Endothelial cell of umbilical vein (primary cell): ENCODE measurements around the gene GTF3C5. TPM values are rescaled to one million over a fixed set of nuclear protein-coding genes. Genes with fewer than 3 reads are reported as not detected.

Experiments
- BruUV-seq: library from RNA; stranded (reverse); fragments of 400-500 nt; replicated peaks from 2 replicates; lab custom pipeline; 2021; lab: Mats Ljungman, UMichigan
- CTCF ChIA-PET: fragments of 300-600, 350-600 bp; sonication (Branson Sonifier 250); formaldehyde crosslinking; loops from one replicate; lab custom pipeline; 2021; ENCODE audit warnings: antibody characterized with exemption, inconsistent platforms; lab: Charles Lee
- POLR2A ChIA-PET: fragments of 300-600, 350-600 bp; sonication (Branson Sonifier 250); formaldehyde crosslinking; loops from one replicate; lab custom pipeline; 2021; ENCODE audit warnings: antibody characterized with exemption, inconsistent platforms; lab: Charles Lee
- DNase-seq: peaks from one replicate; pipeline ENCODE4 v3.0.0-alpha.2; 2011; ENCODE audit warnings: low read depth, low spot score
- FAIRE-seq: peaks from 2 replicates; lab custom pipeline; 2011; peaks lifted over from hg19 to GRCh38; lab: Jason Lieb, UNC
- H2AFZ ChIP-seq: 2 replicates; pipeline ENCODE4 v1.6.0; 2012; ENCODE audit warnings: low read depth, low read length, control low read depth, inconsistent platforms
- H3K27ac ChIP-seq: 2 replicates; pipeline ENCODE4 v1.5.1; 2011; ENCODE audit warnings: low read depth, mild to moderate bottlenecking, control low read depth, low read length, moderate library complexity; ENCODE audit not compliant: insufficient read depth
- H3K27me3 ChIP-seq, 2 experiments: 2 replicates each; pipeline versions ENCODE4 v1.6.0 to v1.6.1; 2011; ENCODE audit warnings: low read length in 2 of 2, mixed read lengths in 1 of 2; ENCODE audit not compliant: control insufficient read depth in 2 of 2, insufficient read depth in 2 of 2
- H3K36me3 ChIP-seq, 2 experiments: 2 replicates in 1 of 2; 3 replicates in 1 of 2; pipeline ENCODE4 v1.5.1; 2011; ENCODE audit warnings: low read length in 2 of 2, mild to moderate bottlenecking in 1 of 2, moderate library complexity in 1 of 2; ENCODE audit not compliant: control insufficient read depth in 2 of 2, insufficient read depth in 2 of 2; ENCODE audit errors: extremely low read depth in 1 of 2
- H3K4me1 ChIP-seq: 3 replicates; pipeline ENCODE4 v1.5.1; 2011; ENCODE audit warnings: mild to moderate bottlenecking, low read length; ENCODE audit not compliant: control insufficient read depth, insufficient read depth; ENCODE audit errors: extremely low read depth
- H3K4me2 ChIP-seq: 2 replicates; pipeline ENCODE4 v1.6.1; 2011; ENCODE audit warnings: low read length, control low read depth, mixed read lengths; ENCODE audit not compliant: insufficient read depth
- H3K4me3 ChIP-seq, 3 experiments: fragments of 200-600 bp in 1 of 3; sonication (generic), shearing (Covaris generic) in 1 of 3; replicated peaks in 1 of 3; 2 replicates each; pipeline ENCODE4 v1.5.1; 2011 to 2016; ENCODE audit warnings: control low read depth in 3 of 3, low read length in 3 of 3, mild to moderate bottlenecking in 2 of 3, inconsistent platforms in 1 of 3, low read depth in 1 of 3, moderate library complexity in 1 of 3; ENCODE audit not compliant: insufficient read depth in 1 of 3
- H3K79me2 ChIP-seq: 2 replicates; pipeline ENCODE4 v1.6.0; 2012; ENCODE audit warnings: low read length, inconsistent platforms; ENCODE audit not compliant: control insufficient read depth, insufficient read depth
- H3K9ac ChIP-seq: replicated peaks from 2 replicates; pipeline ENCODE3; 2011; ENCODE audit warnings: low read length, control low read depth; ENCODE audit not compliant: insufficient read depth; ENCODE audit errors: extremely low read depth
- H3K9me1 ChIP-seq: replicated peaks from 3 replicates; pipeline ENCODE4 v1.6.0; 2011; ENCODE audit warnings: mild to moderate bottlenecking, low read length; ENCODE audit not compliant: control insufficient read depth, insufficient read depth; ENCODE audit errors: extremely low read depth
- H3K9me3 ChIP-seq: replicated peaks from 2 replicates; pipeline ENCODE4 v1.5.1; 2012; ENCODE audit warnings: low read length, inconsistent platforms; ENCODE audit not compliant: control insufficient read depth, insufficient read depth
- H4K20me1 ChIP-seq: replicated peaks from 2 replicates; pipeline ENCODE3; 2011; ENCODE audit warnings: mild to moderate bottlenecking, low read length; ENCODE audit not compliant: control insufficient read depth, insufficient read depth; ENCODE audit errors: extremely low read depth
- CTCF ChIP-seq, 2 donors: IDR thresholded peaks; 1 replicate in 1 of 2; 2 replicates in 1 of 2; pipeline ENCODE4 v1.5.1; 2011; ENCODE audit warnings: low read length in 2 of 2, mild to moderate bottlenecking in 2 of 2, moderate library complexity in 2 of 2, control low read depth in 1 of 2, inconsistent platforms in 1 of 2, low read depth in 1 of 2; ENCODE audit not compliant: insufficient read depth in 1 of 2; ENCODE audit errors: extremely low read depth in 1 of 2
- EZH2 ChIP-seq: IDR thresholded peaks from 2 replicates; pipeline ENCODE4 v1.6.1; 2012; ENCODE audit warnings: borderline replicate concordance, low read depth, mild to moderate bottlenecking, moderate library complexity, low read length, inconsistent platforms; ENCODE audit not compliant: severe bottlenecking
- FOS ChIP-seq: IDR thresholded peaks from 2 replicates; pipeline ENCODE4 v1.6.1; 2011; ENCODE audit warnings: mild to moderate bottlenecking, low read length, moderate library complexity, borderline replicate concordance; ENCODE audit not compliant: insufficient read depth
- GATA2 ChIP-seq: IDR thresholded peaks from 2 replicates; pipeline ENCODE4 v1.7.0; 2011; ENCODE audit warnings: low read depth, mild to moderate bottlenecking, moderate library complexity, mixed read lengths, low read length; ENCODE audit not compliant: insufficient read length, insufficient read depth
- JUN ChIP-seq: IDR thresholded peaks from 2 replicates; pipeline ENCODE4 v1.6.1; 2011; ENCODE audit warnings: borderline replicate concordance, low read depth; ENCODE audit not compliant: insufficient read length, insufficient read depth
- MAX ChIP-seq: IDR thresholded peaks from 2 replicates; pipeline ENCODE4 v1.6.1; 2011; ENCODE audit not compliant: insufficient read depth, insufficient read length
- MYC ChIP-seq: IDR thresholded peaks from one replicate; pipeline ENCODE4 v1.6.1; 2011; ENCODE audit warnings: mild to moderate bottlenecking, low read depth, low read length
- POLR2A ChIP-seq: IDR thresholded peaks from 2 replicates; pipeline ENCODE4 v1.6.1; 2012; ENCODE audit warnings: low read depth, mild to moderate bottlenecking, control low read depth, low read length
- POLR2AphosphoS5 ChIP-seq: IDR thresholded peaks from 2 replicates; pipeline ENCODE4 v1.6.1; 2012; ENCODE audit warnings: low read depth, mild to moderate bottlenecking, control low read depth, low read length, moderate library complexity; ENCODE audit not compliant: insufficient read depth
- dilution Hi-C: fragments of 300-500 bp; cut with MboI; formaldehyde crosslinking; loops from one replicate; pipeline ENCODE4 v1.15.0; 2019; ENCODE audit warnings: low sequenced_read_pairs; ENCODE audit not compliant: extremely low pct_ligation_motif_present
- intact Hi-C: fragments of 100-400 bp; cut with micrococcal nuclease; formaldehyde crosslinking; loops from one replicate; pipeline ENCODE4 v1.10.0; 2022
- polyA plus RNA-seq, 4 experiments: library from polyadenylated mRNA; depleted of rRNA in 3 of 4; stranded (reverse) in 3 of 4; unstranded in 1 of 4; fragments of >200 nt; gene quantifications; 2 replicates each; pipeline versions ENCODE4 v1.2.1 to v1.2.3, GENCODE V29; 2011 to 2012; ENCODE audit warnings: missing spikeins in 1 of 4
- total RNA-seq: library from RNA; stranded (reverse); gene quantifications from 2 replicates; pipeline ENCODE4 v1.2.3, GENCODE V29; 2021

GTF3C5 gene
- total and polyA plus RNA-seq, 2 donors (not counting 3 experiments of a cell fraction or from before 2014, with no cell fraction given) = 65.6 to 73.8 TPM

GRCh38 chr9:132985489-132985888 is 45.3 kb upstream of the GTF3C5 start:
- Histone ChIP-seq H3K27ac (no peak overlapping the region), H3K4me3 (no peak overlapping the region), H3K9me1 (no peaks in the 10 kb centered on the region), H3K4me1 (no peaks in the 10 kb centered on the region), H3K9ac (no peak overlapping the region), H3K79me2 (no peaks in the 10 kb centered on the region), H3K36me3 (no peaks in the 10 kb centered on the region), H3K9me3 (no peaks in the 10 kb centered on the region), H3K27me3 (peaks cover 2 to 3% of the 10 kb centered on the region in 2 experiments), H4K20me1 (no peaks in the 10 kb centered on the region), H2AFZ (no peak overlapping the region), H3K4me2 (no peak overlapping the region)
- no peak for TF ChIP-seq EZH2
- no peak for TF ChIP-seq MAX
- no peak for TF ChIP-seq CTCF (IDR thresholded peaks at IDR 0.05; ENCODE audit: extremely low read depth in 1 of 2, insufficient read depth in 1 of 2, low read depth in 1 of 2, low read length in 2 of 2)
- no peak for TF ChIP-seq JUN
- no peak for TF ChIP-seq POLR2A
- no peak for TF ChIP-seq POLR2AphosphoS5
- FAIRE-seq = no peak
- intact Hi-C loops = no loop called here
- BruUV-seq = no TSS peak
- CTCF ChIA-PET = no interaction called here
- POLR2A ChIA-PET = no interaction called here
- dilution Hi-C loops = no loop called here
- DNase-seq = no peak

- Histone ChIP-seq H3K4me3 (no peak overlapping the region), H3K4me1 (no peaks in the 10 kb centered on the region), H3K9me3 (no peaks in the 10 kb centered on the region), H2AFZ (no peak overlapping the region), H3K4me2 (no peak overlapping the region), H3K79me2 (no peaks in the 10 kb centered on the region), H4K20me1 (no peaks in the 10 kb centered on the region), H3K9me1 (no peaks in the 10 kb centered on the region), H3K27me3 (peaks cover 0 to 2% of the 10 kb centered on the region in 2 experiments), H3K36me3 (no peaks in the 10 kb centered on the region), H3K27ac (no peak overlapping the region), H3K9ac (no peak overlapping the region)
- dilution Hi-C loops (no loop called here), intact Hi-C loops (no loop called here)
- no peak for TF ChIP-seq EZH2
- TF ChIP-seq CTCF (IDR thresholded peaks at IDR 0.05; ENCODE audit: extremely low read depth in 1 of 2, insufficient read depth in 1 of 2, low read depth in 1 of 2, low read length in 2 of 2) = no peak
- no peak for TF ChIP-seq MYC
- TF ChIP-seq POLR2A = no peak
- TF ChIP-seq MAX = no peak
- TF ChIP-seq POLR2AphosphoS5 = no peak
- no peak for TF ChIP-seq GATA2
- no peak for TF ChIP-seq FOS
- no peak for TF ChIP-seq JUN
- ChIA-PET CTCF (no interaction called here), POLR2A (no interaction called here)
- no peak for DNase-seq
- BruUV-seq = no TSS peak
- FAIRE-seq = no peak
These were observed 44.7 kb upstream of the GTF3C5 start for GRCh38 chr9:132986114-132986513.
